Mesendoderm (in vitro differentiated cells): ENCODE data around the gene KNCN.

Experiments
- DNase-seq: peaks from one replicate; pipeline ENCODE4 v3.0.0; 2013
- H2AK5ac ChIP-seq: 2 replicates; pipeline ENCODE4 v1.6.1; 2013; ENCODE audit warnings: low read length, inconsistent platforms
- H2BK120ac ChIP-seq: 2 replicates; pipeline ENCODE4 v1.6.1; 2013; ENCODE audit warnings: low read depth, mild to moderate bottlenecking, low read length, moderate library complexity, mixed read lengths
- H2BK15ac ChIP-seq: replicated peaks from 2 replicates; pipeline ENCODE4 v1.6.1; 2013; ENCODE audit warnings: low read depth, mild to moderate bottlenecking, moderate library complexity
- H2BK5ac ChIP-seq: 2 replicates; pipeline ENCODE4 v1.6.1; 2013; ENCODE audit warnings: low read length, inconsistent platforms
- H3K18ac ChIP-seq: 2 replicates; pipeline ENCODE4 v1.6.1; 2013; ENCODE audit warnings: mild to moderate bottlenecking, low read length, mixed read lengths
- H3K23ac ChIP-seq: one replicate; pipeline ENCODE4 v1.6.1; 2013; ENCODE audit warnings: low read length
- H3K27ac ChIP-seq: 2 replicates; pipeline ENCODE4 v1.5.1; 2013; ENCODE audit warnings: low read depth, mild to moderate bottlenecking, inconsistent platforms, low read length, moderate library complexity
- H3K27me3 ChIP-seq: 2 replicates; pipeline ENCODE4 v1.6.1; 2013; ENCODE audit warnings: low read length, control low read depth, mild to moderate bottlenecking, inconsistent platforms; ENCODE audit not compliant: insufficient read depth, poor library complexity
- H3K36me3 ChIP-seq: 2 replicates; pipeline ENCODE4 v1.6.1; 2013; ENCODE audit warnings: low read length, inconsistent platforms; ENCODE audit not compliant: control insufficient read depth, insufficient read depth
- H3K4ac ChIP-seq: one replicate; pipeline ENCODE4 v1.6.1; 2013; ENCODE audit warnings: low read depth, mild to moderate bottlenecking, low read length, moderate library complexity
- H3K4me1 ChIP-seq: 2 replicates; pipeline ENCODE4 v1.6.1; 2013; ENCODE audit warnings: low read depth, low read length, inconsistent platforms; ENCODE audit not compliant: control insufficient read depth
- H3K4me2 ChIP-seq: 2 replicates; pipeline ENCODE4 v1.6.1; 2013; ENCODE audit warnings: low read length
- H3K4me3 ChIP-seq: 2 replicates; pipeline ENCODE4 v1.5.1; 2013; ENCODE audit warnings: mild to moderate bottlenecking, low read length
- H3K56ac ChIP-seq: one replicate; pipeline ENCODE4 v1.6.1; 2013; ENCODE audit warnings: low read length
- H3K79me1 ChIP-seq: 2 replicates; pipeline ENCODE4 v1.6.1; 2013; ENCODE audit warnings: low read length, inconsistent platforms
- H3K79me2 ChIP-seq: 2 replicates; pipeline ENCODE4 v1.6.1; 2013; ENCODE audit warnings: mild to moderate bottlenecking, low read length; ENCODE audit not compliant: control insufficient read depth, insufficient read depth
- H3K9ac ChIP-seq: 2 replicates; pipeline ENCODE4 v1.6.1; 2013; ENCODE audit warnings: low read length, inconsistent platforms
- H4K5ac ChIP-seq: one replicate; pipeline ENCODE4 v1.6.1; 2013; ENCODE audit warnings: low read length
- H4K8ac ChIP-seq: one replicate; pipeline ENCODE4 v1.6.1; 2013; ENCODE audit warnings: low read depth, mild to moderate bottlenecking, control low read depth, low read length, moderate library complexity
- WGBS: extraction: QIAGEN DNeasy Blood & Tissue Kit; methylation state at CpG from one replicate; pipeline ENCODE4 v1.1.7; 2013; ENCODE audit warnings: low lambda C conversion rate, missing lambda C conversion rate; ENCODE audit not compliant: insufficient coverage; ENCODE audit errors: extremely low coverage; 5-methylcytosine and 5-hydroxymethylcytosine counted together

The KNCN gene

DNA sequence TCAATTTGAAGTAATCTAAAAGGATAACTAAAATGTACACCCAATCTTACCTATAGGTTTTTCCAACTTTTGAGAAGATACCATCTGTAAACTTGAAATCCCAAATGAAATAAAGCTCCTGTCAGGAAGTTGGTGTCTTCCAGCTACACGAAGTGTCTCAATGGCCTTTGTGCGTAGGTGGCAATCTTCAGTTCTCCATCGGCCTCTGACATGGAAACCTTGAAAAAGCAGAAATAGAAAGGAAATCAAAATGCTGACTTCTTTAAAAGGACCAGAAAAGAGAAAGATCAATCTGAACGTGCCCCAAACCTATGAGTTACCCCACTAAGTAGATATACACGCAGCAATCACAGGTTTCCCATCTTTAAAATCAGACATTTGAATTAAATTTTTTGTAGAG, 42.6 kb upstream of the KNCN start:
- no peak overlapping the region for H3K4me3 ChIP-seq

GRCh38 chr1:46592823-46593222, 41.4 kb upstream of the KNCN start:
- no peak overlapping the region for H4K5ac ChIP-seq
- H3K36me3 ChIP-seq, result no peaks in the 10 kb centered on the region
- H3K9ac ChIP-seq, result no peak overlapping the region
- no peak overlapping the region for H2AK5ac ChIP-seq
- H2BK15ac ChIP-seq, result no peak overlapping the region
- no peaks in the 10 kb centered on the region for H3K79me2 ChIP-seq
- H4K8ac ChIP-seq, result no peak overlapping the region
- no peak overlapping the region for H2BK5ac ChIP-seq
- no peak overlapping the region for H3K18ac ChIP-seq
- H3K56ac ChIP-seq, result no peak overlapping the region
- no peak overlapping the region for H3K4me2 ChIP-seq
- H3K27me3 ChIP-seq, result no peaks in the 10 kb centered on the region
- H3K79me1 ChIP-seq, result no peaks in the 10 kb centered on the region
- no peak for DNase-seq
- no peak overlapping the region for H3K23ac ChIP-seq
- no CpG with 5 or more reads among the region's 4 CpGs for WGBS
- H3K4me3 ChIP-seq, result no peak overlapping the region
- H3K4me1 ChIP-seq, result no peaks in the 10 kb centered on the region
- H3K27ac ChIP-seq, result no peak overlapping the region
- no peak overlapping the region for H2BK120ac ChIP-seq
- no peak overlapping the region for H3K4ac ChIP-seq

More for the DNA sequence above, 42.6 kb upstream of the KNCN start:
- no peak overlapping the region for H3K4ac ChIP-seq
- H2BK120ac ChIP-seq, result no peak overlapping the region
- no peak overlapping the region for H3K27ac ChIP-seq
- no peaks in the 10 kb centered on the region for H3K27me3 ChIP-seq
- no peak overlapping the region for H4K5ac ChIP-seq
- H3K4me1 ChIP-seq, result no peaks in the 10 kb centered on the region
- no peak overlapping the region for H2BK15ac ChIP-seq
- H2BK5ac ChIP-seq, result no peak overlapping the region
- no peak for DNase-seq
- no peak overlapping the region for H3K9ac ChIP-seq
- no peaks in the 10 kb centered on the region for H3K79me2 ChIP-seq
- H2AK5ac ChIP-seq, result no peak overlapping the region
- H3K18ac ChIP-seq, result no peak overlapping the region
- H3K23ac ChIP-seq, result no peak overlapping the region
- no peak overlapping the region for H4K8ac ChIP-seq
- H3K4me2 ChIP-seq, result no peak overlapping the region
- no CpG with 5 or more reads among the region's 5 CpGs for WGBS
- no peaks in the 10 kb centered on the region for H3K79me1 ChIP-seq
- no peak overlapping the region for H3K56ac ChIP-seq
- no peaks in the 10 kb centered on the region for H3K36me3 ChIP-seq

GRCh38 chr1:46589529-46589928, 38.1 kb upstream of the KNCN start:
- Histone ChIP-seq H3K9ac (no peak overlapping the region), H2AK5ac (no peak overlapping the region), H3K79me1 (no peaks in the 10 kb centered on the region), H3K36me3 (no peaks in the 10 kb centered on the region), H2BK120ac (no peak overlapping the region), H4K5ac (no peak overlapping the region), H4K8ac (no peak overlapping the region), H3K4me1 (no peaks in the 10 kb centered on the region), H3K27me3 (no peaks in the 10 kb centered on the region), H3K23ac (no peak overlapping the region), H3K56ac (no peak overlapping the region), H2BK5ac (no peak overlapping the region), H2BK15ac (no peak overlapping the region), H3K79me2 (no peaks in the 10 kb centered on the region), H3K4me3 (no peak overlapping the region), H3K27ac (no peak overlapping the region), H3K4ac (no peak overlapping the region), H3K4me2 (no peak overlapping the region), H3K18ac (no peak overlapping the region)
- WGBS, result no CpG with 5 or more reads among the region's 3 CpGs
- DNase-seq, result no peak

- H3K4ac ChIP-seq, result no peak overlapping the region
- no peaks in the 10 kb centered on the region for H3K79me1 ChIP-seq
- no peak overlapping the region for H4K8ac ChIP-seq
- no peak overlapping the region for H3K4me2 ChIP-seq
- no peaks in the 10 kb centered on the region for H3K79me2 ChIP-seq
- WGBS, result no CpG with 5 or more reads among the region's 7 CpGs
- H2BK5ac ChIP-seq, result no peak overlapping the region
- H3K27ac ChIP-seq, result no peak overlapping the region
- H2AK5ac ChIP-seq, result no peak overlapping the region
- H3K36me3 ChIP-seq, result no peaks in the 10 kb centered on the region
- H3K18ac ChIP-seq, result no peak overlapping the region
- H2BK120ac ChIP-seq, result no peak overlapping the region
- H4K5ac ChIP-seq, result no peak overlapping the region
- H3K4me3 ChIP-seq, result no peak overlapping the region
- no peaks in the 10 kb centered on the region for H3K4me1 ChIP-seq
- H3K56ac ChIP-seq, result no peak overlapping the region
- no peak overlapping the region for H2BK15ac ChIP-seq
- no peaks in the 10 kb centered on the region for H3K27me3 ChIP-seq
- no peak overlapping the region for H3K23ac ChIP-seq
- no peak overlapping the region for H3K9ac ChIP-seq
- no peak for DNase-seq
These were observed 35.6 kb upstream of the KNCN start for GRCh38 chr1:46587069-46587468.

DNA sequence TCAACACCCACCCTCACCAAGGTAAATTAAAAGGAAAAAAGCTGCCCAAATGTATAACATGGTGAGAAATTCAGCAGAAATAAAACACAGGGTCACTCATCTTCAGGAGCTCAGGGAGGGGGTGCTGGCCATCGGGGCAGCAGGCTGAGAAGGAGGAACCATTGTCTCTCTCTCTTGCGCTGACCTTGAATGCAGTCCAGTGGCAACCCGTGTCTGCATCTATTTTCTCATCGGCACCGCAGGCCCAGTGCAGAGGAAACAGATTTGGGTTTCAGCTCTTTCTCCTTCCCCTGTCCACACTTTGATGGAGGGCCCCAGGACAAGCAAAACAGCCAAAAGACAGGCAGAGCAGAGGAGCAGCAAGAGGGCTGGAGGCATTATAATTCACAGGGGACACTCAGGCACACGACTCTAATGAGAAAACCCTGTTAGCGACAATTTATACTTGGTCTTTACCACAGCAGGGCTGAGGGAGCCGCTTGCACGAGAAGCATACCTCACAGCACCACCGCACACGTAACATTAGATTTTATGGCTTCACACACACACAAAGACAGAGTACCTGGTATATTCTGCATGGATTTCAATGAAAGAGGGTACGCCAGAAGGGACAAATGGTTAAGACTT, 34.0 kb upstream of the KNCN start:
- H3K4me2 ChIP-seq, result no peak overlapping the region
- H3K56ac ChIP-seq, result no peak overlapping the region
- H4K8ac ChIP-seq, result no peak overlapping the region
- H3K27me3 ChIP-seq, result no peaks in the 10 kb centered on the region
- no peak overlapping the region for H3K4ac ChIP-seq
- H3K79me2 ChIP-seq, result no peaks in the 10 kb centered on the region
- H2BK15ac ChIP-seq, result no peak overlapping the region
- no peak overlapping the region for H3K9ac ChIP-seq
- H3K18ac ChIP-seq, result no peak overlapping the region
- H3K36me3 ChIP-seq, result no peaks in the 10 kb centered on the region
- H2BK5ac ChIP-seq, result no peak overlapping the region
- no peak overlapping the region for H3K27ac ChIP-seq
- WGBS, result no CpG with 5 or more reads among the region's 12 CpGs
- no peak overlapping the region for H2AK5ac ChIP-seq
- H3K23ac ChIP-seq, result no peak overlapping the region
- H2BK120ac ChIP-seq, result no peak overlapping the region
- DNase-seq, result no peak
- H3K79me1 ChIP-seq, result no peaks in the 10 kb centered on the region
- H3K4me1 ChIP-seq, result no peaks in the 10 kb centered on the region
- no peak overlapping the region for H4K5ac ChIP-seq
- H3K4me3 ChIP-seq, result no peak overlapping the region

DNA sequence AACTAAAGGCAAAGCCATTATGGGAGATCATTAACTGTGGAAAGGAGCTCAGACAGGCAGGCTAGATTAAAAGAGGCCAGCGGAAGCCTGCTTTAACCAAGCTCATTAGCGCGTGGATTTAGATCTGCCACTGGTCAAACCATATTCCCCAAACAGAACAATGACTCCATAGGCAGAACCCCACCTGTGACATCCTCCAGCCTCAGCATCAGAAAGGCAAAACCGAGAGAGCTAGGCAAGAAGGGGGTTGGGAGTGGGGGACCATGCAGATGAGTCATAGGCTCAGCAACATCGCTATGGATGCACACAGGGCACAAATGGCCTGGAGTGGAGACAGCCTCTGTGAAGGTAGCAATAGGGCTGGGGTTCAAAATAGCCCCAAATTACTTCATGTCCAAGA, 32.0 kb upstream of the KNCN start:
- Histone ChIP-seq H3K27ac (no peak overlapping the region), H4K8ac (no peak overlapping the region), H3K27me3 (no peaks in the 10 kb centered on the region), H3K23ac (no peak overlapping the region), H3K79me1 (no peaks in the 10 kb centered on the region), H2AK5ac (no peak overlapping the region), H2BK15ac (no peak overlapping the region), H3K56ac (no peak overlapping the region), H3K4me2 (no peak overlapping the region), H3K79me2 (no peaks in the 10 kb centered on the region), H3K36me3 (no peaks in the 10 kb centered on the region), H3K4me3 (no peak overlapping the region), H3K18ac (no peak overlapping the region), H4K5ac (no peak overlapping the region), H3K4me1 (no peaks in the 10 kb centered on the region), H2BK120ac (no peak overlapping the region), H3K4ac (no peak overlapping the region), H2BK5ac (no peak overlapping the region), H3K9ac (no peak overlapping the region)
- DNase-seq, result no peak
- no CpG with 5 or more reads among the region's 5 CpGs for WGBS
